AG04450 (cell line): ENCODE measurements around the gene LMX1A. TPM values are rescaled to one million over a fixed set of nuclear protein-coding genes. Genes with fewer than 3 reads are reported as not detected.

Experiments used
- CTCF ChIA-PET: fragments of 300-600, 350-600 bp; formaldehyde crosslinking; extraction: SDS; loops from one replicate; lab custom pipeline; 2022; ENCODE audit warnings: antibody characterized with exemption, inconsistent platforms; lab: Charles Lee
- POLR2A ChIA-PET: fragments of 350-600 bp; formaldehyde crosslinking; extraction: SDS; loops from one replicate; lab custom pipeline; 2021; ENCODE audit warnings: antibody characterized with exemption, inconsistent platforms; lab: Yijun Ruan, JAX
- DNase-seq: peaks from one replicate; pipeline ENCODE4 v3.0.0-alpha.2; 2011; ENCODE audit warnings: low read depth, low spot score
- H3K27ac ChIP-seq: one replicate; pipeline ENCODE4 v1.5.1; 2012; ENCODE audit warnings: low read depth, low read length, control low read depth
- H3K27me3 ChIP-seq: one replicate; pipeline ENCODE4 v1.6.0; 2012; ENCODE audit warnings: low read length; ENCODE audit not compliant: control insufficient read depth, insufficient read depth
- H3K4me3 ChIP-seq: 2 replicates; pipeline ENCODE4 v1.5.1; 2011; ENCODE audit warnings: mild to moderate bottlenecking, low read depth, low read length, control low read depth
- H3K9me3 ChIP-seq: 2 replicates; pipeline ENCODE4 v1.5.1; 2012; ENCODE audit warnings: low read length; ENCODE audit not compliant: control insufficient read depth, insufficient read depth
- CTCF ChIP-seq: IDR thresholded peaks from 2 replicates; pipeline ENCODE4 v1.5.1; 2011; ENCODE audit warnings: low read depth, low read length, control low read depth, inconsistent platforms
- polyA plus RNA-seq: library from polyadenylated mRNA; depleted of rRNA; stranded (reverse); fragments of >200 nt; gene quantifications from 2 replicates; pipeline ENCODE4 v1.2.3, GENCODE V29; 2011

Gene LMX1A
- polyA plus RNA-seq, 1 experiment, result not detected

GRCh38 chr1:165169028-165169427 lies 187.5 kb downstream of the LMX1A start:
- no peak overlapping the region for H3K27ac ChIP-seq
- no peak for TF ChIP-seq CTCF
- H3K9me3 ChIP-seq, result no peaks in the 10 kb centered on the region
- no peak for DNase-seq
- ChIA-PET POLR2A (no interaction called here), CTCF (no interaction called here)
- H3K4me3 ChIP-seq, result no peak overlapping the region
- no peaks in the 10 kb centered on the region for H3K27me3 ChIP-seq

- CTCF ChIA-PET, result no interaction called here
- TF ChIP-seq CTCF, result no peak
- no peak for DNase-seq
- Histone ChIP-seq H3K4me3 (no peak overlapping the region), H3K27me3 (no peaks in the 10 kb centered on the region), H3K9me3 (no peaks in the 10 kb centered on the region), H3K27ac (no peak overlapping the region)
- POLR2A ChIA-PET, result no interaction called here
Observed at GRCh38 chr1:165168467-165168866, 188.0 kb downstream of the LMX1A start.

DNA sequence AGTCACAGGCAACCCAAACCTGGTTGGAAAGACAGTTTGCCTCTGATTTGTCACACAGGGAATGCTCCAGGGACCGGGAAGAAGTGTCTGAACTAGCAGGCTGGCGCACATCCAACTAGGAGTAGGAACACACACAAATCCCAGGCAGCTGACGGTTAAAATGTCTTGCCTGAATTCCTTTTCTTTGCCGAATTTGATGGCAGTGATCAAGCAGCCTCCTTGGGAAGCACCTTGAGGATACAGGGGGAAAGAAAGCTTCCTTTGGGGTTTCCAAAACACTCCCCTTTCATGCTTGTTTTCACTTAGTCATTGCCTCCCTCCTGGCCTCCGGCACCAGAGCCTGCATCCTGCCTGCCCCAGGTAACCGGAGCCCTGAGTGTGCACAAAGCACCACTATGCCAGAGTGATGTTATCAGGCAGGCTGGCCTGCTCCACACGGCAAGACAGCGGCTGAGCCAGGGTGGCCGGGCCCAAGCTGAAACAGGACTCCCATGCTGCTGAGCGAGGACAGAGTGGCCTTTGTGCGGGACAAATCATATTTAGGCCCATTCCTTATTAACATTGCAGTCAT lies 193.8 kb downstream of the LMX1A start:
- DNase-seq, result no peak
- TF ChIP-seq CTCF, result no peak
- ChIA-PET CTCF (interaction anchor here (1.1 to 1.3 kb wide), 3 partner anchors 17 to 206 kb away, joined by 3 to 4 read pairs (median 4); no protein-coding TSS in a partner anchor), POLR2A (no interaction called here)
- Histone ChIP-seq H3K27me3 (no peaks in the 10 kb centered on the region), H3K27ac (no peak overlapping the region), H3K4me3 (no peak overlapping the region), H3K9me3 (no peaks in the 10 kb centered on the region; the same call in 1 of the 2 replicates)

GRCh38 chr1:165161130-165161529 lies 195.4 kb downstream of the LMX1A start:
- TF ChIP-seq CTCF, result no peak
- CTCF ChIA-PET, result interaction anchor here (1.2 kb wide), 1 partner anchor 16 kb away, joined by 3 read pairs; no protein-coding TSS in a partner anchor
- no peaks in the 10 kb centered on the region; the same call in 1 of the 2 replicates for H3K9me3 ChIP-seq
- POLR2A ChIA-PET, result no interaction called here
- H3K27me3 ChIP-seq, result no peaks in the 10 kb centered on the region
- no peak overlapping the region for H3K4me3 ChIP-seq
- H3K27ac ChIP-seq, result no peak overlapping the region
- DNase-seq, result no peak

DNA sequence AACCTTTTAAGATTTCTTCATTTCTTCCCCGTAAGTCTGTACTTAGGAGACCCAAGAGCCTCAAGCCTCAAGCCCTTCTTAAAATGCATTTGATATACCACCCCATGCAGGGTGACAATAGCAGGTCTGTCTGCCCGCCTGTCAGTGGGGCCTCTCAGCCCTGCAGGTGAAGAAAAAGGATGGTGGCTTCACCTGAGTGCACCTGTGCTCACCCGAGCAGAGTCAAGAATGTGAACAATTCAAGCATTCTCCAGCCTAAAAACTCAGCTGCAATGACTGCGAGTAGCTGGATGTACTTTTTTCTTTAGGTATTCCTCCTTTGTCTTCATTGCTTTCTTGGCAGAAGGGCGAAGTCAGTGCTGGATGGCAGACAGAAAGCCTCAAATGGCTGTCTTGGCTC lies 203.3 kb downstream of the LMX1A start:
- POLR2A ChIA-PET, result no interaction called here
- Histone ChIP-seq H3K27me3 (no peaks in the 10 kb centered on the region), H3K27ac (no peak overlapping the region), H3K4me3 (no peak overlapping the region), H3K9me3 (no peaks in the 10 kb centered on the region)
- DNase-seq, result no peak
- CTCF ChIA-PET, result interaction anchor here (0.9 kb wide), 1 partner anchor 8 kb away, joined by 3 read pairs; no protein-coding TSS in a partner anchor
- no peak for TF ChIP-seq CTCF
